Body of pancreas (tissue), 4 donors: ENCODE data around the gene SOHLH1. TPM values are rescaled to one million over a fixed set of nuclear protein-coding genes. Genes with fewer than 3 reads are reported as not detected.

Experiments
- ATAC-seq: fragments of 150-250 bp; one replicate; pipeline ENCODE4 v1.9.1; 2016
- DNase-seq, 4 donors: peaks; one replicate each; pipeline ENCODE4 v3.0.0-alpha.2; 2019
- H3K27ac ChIP-seq, 4 donors: fragments of 200-600 bp; sonication (generic); 1 replicate in 3 of 4; 2 replicates in 1 of 4; pipeline versions ENCODE4 v1.5.1 to v1.6.1; 2016 to 2019; ENCODE audit warnings: mild to moderate bottlenecking in 1 of 4, mixed read lengths in 1 of 4, moderate library complexity in 1 of 4
- H3K27me3 ChIP-seq, 2 donors: fragments of 200-600 bp; sonication (generic); one replicate each; pipeline ENCODE4 v1.6.0; 2016; ENCODE audit warnings: mild to moderate bottlenecking in 1 of 2
- H3K36me3 ChIP-seq, 2 donors: fragments of 200-600 bp; sonication (generic); replicated peaks in 1 of 2; 2 replicates each; pipeline ENCODE4 v1.5.1; 2016; ENCODE audit warnings: low read depth in 2 of 2; ENCODE audit not compliant: insufficient read depth in 1 of 2
- H3K4me1 ChIP-seq: fragments of 200-600 bp; sonication (generic); one replicate; pipeline ENCODE4 v1.6.0; 2016
- H3K4me3 ChIP-seq, 2 donors: fragments of 200-600 bp; sonication (generic); 1 replicate in 1 of 2; 2 replicates in 1 of 2; pipeline ENCODE4 v1.5.1; 2016 to 2019
- H3K9me3 ChIP-seq, 3 donors: fragments of 200-600 bp; sonication (generic); 1 replicate in 2 of 3; 2 replicates in 1 of 3; pipeline ENCODE4 v1.5.1; 2016
- CTCF ChIP-seq, 7 experiments: fragments of 450-650 bp in 4 of 7; fragments of 200-600 bp in 3 of 7; sonication (generic) in 3 of 7; IDR thresholded peaks; one replicate each; pipeline ENCODE4 v1.5.1; 2016 to 2019; ENCODE audit warnings: antibody characterized with exemption in 7 of 7
- POLR2A ChIP-seq, 3 donors: fragments of 450-650 bp; IDR thresholded peaks; one replicate each; pipeline ENCODE4 v1.6.1; 2016; ENCODE audit warnings: antibody characterized with exemption in 3 of 3, mild to moderate bottlenecking in 2 of 3
- WGBS, 2 donors: methylation state at CpG; one replicate each; pipeline ENCODE4 v1.1.5; 2017; 5-methylcytosine and 5-hydroxymethylcytosine counted together
- intact Hi-C: fragments of 100-400 bp; cut with DNase I; formaldehyde crosslinking; loops from one replicate; pipeline ENCODE4 v1.15.1; 2023
- total RNA-seq, 2 donors: library from RNA; depleted of rRNA; stranded (reverse); fragments of >200 nt; gene quantifications; one replicate each; pipeline ENCODE4 v1.1.0, GENCODE V29; 2016

SOHLH1 gene
- total RNA-seq, 2 donors from 2014 or later: not detected

GRCh38 chr9:135690836-135691570, 8.3 kb downstream of the SOHLH1 start:
- WGBS, 2 donors: 69 to 71% methylated on average over 7 to 17 of the region's 19 CpGs
- TF ChIP-seq POLR2A (IDR thresholded peaks at IDR 0.05) (no peak), CTCF (IDR thresholded peaks at IDR 0.05) (no peak)
- DNase-seq: no peak

GRCh38 chr9:135689011-135689410, 10.3 kb downstream of the SOHLH1 start:
- no peaks in the 10 kb centered on the region for H3K4me1 ChIP-seq
- ATAC-seq (no peak), DNase-seq (no peak)
- H3K4me3 ChIP-seq: no peak overlapping the region
- intact Hi-C loops: no loop called here
- no peaks in the 10 kb centered on the region for H3K9me3 ChIP-seq
- no peak for TF ChIP-seq POLR2A (IDR thresholded peaks at IDR 0.05)
- no peak for TF ChIP-seq CTCF (IDR thresholded peaks at IDR 0.05)
- H3K27ac ChIP-seq: no peak overlapping the region
- no peaks in the 10 kb centered on the region for H3K27me3 ChIP-seq
- no peaks in the 10 kb centered on the region for H3K36me3 ChIP-seq
- WGBS, 2 donors: 71 to 85% methylated on average over 7 to 10 of the region's 10 CpGs

More at GRCh38 chr9:135690836-135691570, 8.3 kb downstream of the SOHLH1 start:
- Histone ChIP-seq H3K4me3 (no peak overlapping the region), H3K27me3 (no peaks in the 10 kb centered on the region), H3K36me3 (no peaks in the 10 kb centered on the region), H3K4me1 (no peaks in the 10 kb centered on the region), H3K9me3 (no peaks in the 10 kb centered on the region), H3K27ac (no peak overlapping the region)
- intact Hi-C loops: no loop called here
- ATAC-seq: no peak

GRCh38 chr9:135687216-135687615, 12.1 kb downstream of the SOHLH1 start:
- DNase-seq (no peak), ATAC-seq (no peak)
- TF ChIP-seq CTCF (IDR thresholded peaks at IDR 0.05) (no peak), POLR2A (IDR thresholded peaks at IDR 0.05) (no peak)
- no peak overlapping the region for H3K27ac ChIP-seq
- peaks cover 0 to 1% of the 10 kb centered on the region in 2 donors for H3K27me3 ChIP-seq
- no peaks in the 10 kb centered on the region for H3K4me1 ChIP-seq
- intact Hi-C loops: no loop called here
- no peaks in the 10 kb centered on the region for H3K9me3 ChIP-seq
- no peak overlapping the region for H3K4me3 ChIP-seq
- WGBS, 2 donors: 58 to 66% methylated on average over 11 to 15 of the region's 15 CpGs
- no peaks in the 10 kb centered on the region for H3K36me3 ChIP-seq

- intact Hi-C loops: no loop called here
- H3K4me3 ChIP-seq: no peak overlapping the region
- no peak for DNase-seq
- H3K4me1 ChIP-seq: no peaks in the 10 kb centered on the region
- H3K36me3 ChIP-seq: no peaks in the 10 kb centered on the region
- peaks cover 0 to 5% of the 10 kb centered on the region in 2 donors for H3K27me3 ChIP-seq
- no peaks in the 10 kb centered on the region for H3K9me3 ChIP-seq
- 52% methylated on average over 16 of the region's 17 CpGs; no CpG with 5 or more reads in 1 of the 2 donors for WGBS, 2 donors
- TF ChIP-seq CTCF (IDR thresholded peaks at IDR 0.05): no peak
- TF ChIP-seq POLR2A (IDR thresholded peaks at IDR 0.05): no peak
- H3K27ac ChIP-seq: no peak overlapping the region
- no peak for ATAC-seq
Observed at GRCh38 chr9:135684691-135685090, 14.6 kb downstream of the SOHLH1 start.
